Nephron progenitor cell (in vitro differentiated cells): Measurements from ENCODE around the gene SPEF2.

Experiments used
- DNase-seq: peaks from one replicate; pipeline ENCODE4 v3.0.0; 2021
- H3K27ac Mint-ChIP-seq: 2 replicates; pipeline ENCODE4 v1.8.0; 2021; ENCODE audit warnings: mild to moderate bottlenecking, moderate library complexity, mixed read lengths
- H3K27me3 Mint-ChIP-seq: 2 replicates; pipeline ENCODE4 v1.8.0; 2021; ENCODE audit warnings: mild to moderate bottlenecking, low read depth, mixed read lengths; ENCODE audit not compliant: poor library complexity
- H3K36me3 Mint-ChIP-seq: 2 replicates; pipeline ENCODE4 v1.8.0; 2021; ENCODE audit warnings: low read depth, mixed read lengths
- H3K4me1 Mint-ChIP-seq: 2 replicates; pipeline ENCODE4 v1.8.0; 2021; ENCODE audit warnings: mixed read lengths
- H3K4me3 Mint-ChIP-seq: 2 replicates; pipeline ENCODE4 v1.8.0; 2021; ENCODE audit warnings: mild to moderate bottlenecking, moderate library complexity, mixed read lengths
- H3K9me3 Mint-ChIP-seq: 2 replicates; pipeline ENCODE4 v1.8.0; 2021; ENCODE audit warnings: mild to moderate bottlenecking, moderate library complexity, mixed read lengths
- CTCF ChIP-seq: fragments of 200-600 bp; sonication (generic); IDR thresholded peaks from 2 replicates; pipeline ENCODE4 v1.5.0; 2021; ENCODE audit warnings: antibody characterized with exemption

SPEF2 gene

DNA sequence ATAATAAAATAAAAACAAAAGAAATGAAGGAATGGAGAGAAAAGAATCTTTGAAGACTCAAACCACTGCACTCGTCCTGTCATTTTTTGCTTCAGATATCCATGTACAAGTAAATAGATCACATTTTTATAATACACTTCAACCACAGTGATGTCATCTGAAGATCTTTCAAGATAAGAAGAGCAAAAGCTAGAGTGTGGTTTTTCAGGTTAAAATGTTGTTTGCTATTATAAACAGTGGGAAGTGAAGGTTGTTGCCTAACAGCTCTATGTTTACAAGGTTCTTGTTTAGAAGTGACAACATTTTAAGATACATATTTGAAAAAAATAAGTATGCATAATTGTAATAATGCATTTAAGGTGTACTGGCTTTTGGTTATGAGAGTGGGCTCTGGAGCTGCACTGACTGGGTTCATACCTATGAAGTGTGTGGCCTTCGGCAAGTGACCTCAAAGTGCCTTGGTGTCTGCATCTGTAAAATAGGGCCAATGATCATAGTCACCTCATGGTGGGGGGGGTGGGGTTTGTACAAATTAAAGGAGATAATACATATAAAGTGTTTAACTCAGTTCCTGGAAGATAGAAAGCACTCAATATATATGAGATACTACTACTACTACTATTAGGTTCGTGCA is 193.6 kb downstream of the SPEF2 start:
- H3K9me3 Mint-ChIP-seq = no peaks in the 10 kb centered on the region
- TF ChIP-seq CTCF = no peak
- H3K36me3 Mint-ChIP-seq = no peaks in the 10 kb centered on the region
- no peaks in the 10 kb centered on the region for H3K27me3 Mint-ChIP-seq
- H3K4me1 Mint-ChIP-seq = no peaks in the 10 kb centered on the region
- DNase-seq = no peak
- no peak overlapping the region for H3K4me3 Mint-ChIP-seq
- no peak overlapping the region for H3K27ac Mint-ChIP-seq

- no peak for TF ChIP-seq CTCF
- no peaks in the 10 kb centered on the region for H3K27me3 Mint-ChIP-seq
- H3K36me3 Mint-ChIP-seq = no peaks in the 10 kb centered on the region
- H3K9me3 Mint-ChIP-seq = no peaks in the 10 kb centered on the region
- H3K4me1 Mint-ChIP-seq = no peaks in the 10 kb centered on the region
- DNase-seq = no peak
- H3K27ac Mint-ChIP-seq = no peak overlapping the region
- no peak overlapping the region for H3K4me3 Mint-ChIP-seq
Observed at GRCh38 chr5:35813521-35813920, 195.9 kb downstream of the SPEF2 start.

- Mint-ChIP-seq H3K9me3 (no peaks in the 10 kb centered on the region), H3K27me3 (no peaks in the 10 kb centered on the region), H3K36me3 (no peaks in the 10 kb centered on the region), H3K4me3 (no peak overlapping the region), H3K4me1 (no peaks in the 10 kb centered on the region), H3K27ac (no peak overlapping the region)
- peak; percentile 42 for TF ChIP-seq CTCF
- DNase-seq = peak; percentile 15
Observed at GRCh38 chr5:35815089-35815936, 197.7 kb downstream of the SPEF2 start.

- Mint-ChIP-seq H3K9me3 (no peaks in the 10 kb centered on the region), H3K4me3 (no peak overlapping the region), H3K27me3 (no peaks in the 10 kb centered on the region), H3K27ac (no peak overlapping the region), H3K36me3 (no peaks in the 10 kb centered on the region), H3K4me1 (no peaks in the 10 kb centered on the region)
- DNase-seq = no peak
- no peak for TF ChIP-seq CTCF
Observed at GRCh38 chr5:35816881-35817521, 199.3 kb downstream of the SPEF2 start.

GRCh38 chr5:35819026-35819425 is 201.4 kb downstream of the SPEF2 start:
- Mint-ChIP-seq H3K9me3 (no peaks in the 10 kb centered on the region), H3K36me3 (no peaks in the 10 kb centered on the region), H3K4me1 (no peaks in the 10 kb centered on the region), H3K27me3 (no peaks in the 10 kb centered on the region), H3K4me3 (no peak overlapping the region), H3K27ac (no peak overlapping the region)
- no peak for TF ChIP-seq CTCF
- DNase-seq = no peak
